Pulmonary artery endothelial cell (primary cell): ENCODE measurements around the gene PDE11A. TPM values are rescaled to one million over a fixed set of nuclear protein-coding genes. Genes with fewer than 3 reads are reported as not detected.
"Not testable (repeated sequence)": the region's sequence is repeated elsewhere in the genome, so short reads cannot be mapped to it uniquely, and the experiment has no call there.

ENCODE experiments used
- DNase-seq: peaks from one replicate; pipeline ENCODE4 v3.0.0-alpha.2; 2011; ENCODE audit warnings: low read depth, low spot score
- total RNA-seq: library from RNA; depleted of rRNA; stranded (reverse); fragments of >200 nt; gene quantifications from 2 replicates; pipeline ENCODE4 v1.2.3, GENCODE V29; 2014

Gene PDE11A
- total RNA-seq, 1 donor from 2014 or later, result under 0.01 TPM

DNA sequence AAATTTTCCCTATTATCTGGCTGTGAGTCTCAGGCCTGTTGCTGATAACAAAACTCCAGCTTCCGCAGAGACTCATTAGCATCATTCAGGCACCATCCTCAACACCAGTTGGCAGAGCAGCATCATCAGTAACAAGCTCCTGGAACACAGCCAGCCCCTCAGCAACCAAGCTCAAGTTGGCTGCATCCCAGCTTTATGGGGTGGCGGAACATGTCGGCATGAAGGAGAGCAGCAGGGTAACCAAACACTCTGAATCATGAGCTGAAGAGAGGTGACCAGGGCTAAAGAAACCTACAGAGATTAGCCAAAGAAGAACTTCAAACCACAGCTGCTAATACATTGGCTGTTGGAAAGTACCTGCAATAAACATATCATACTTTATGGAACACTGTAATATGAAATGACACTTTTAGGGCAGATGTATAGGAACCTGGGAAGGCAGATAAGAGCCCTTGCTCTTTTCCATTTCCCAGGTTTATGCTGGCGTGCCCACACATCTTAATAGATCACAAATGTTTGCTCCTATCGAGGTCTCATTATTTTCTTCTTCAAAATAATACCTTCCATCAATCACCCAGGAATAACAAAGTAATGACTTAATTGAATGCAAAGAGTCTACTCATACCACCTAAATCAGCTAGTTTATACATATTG, 63.8 kb downstream of the PDE11A start:
- DNase-seq, result no peak

DNA sequence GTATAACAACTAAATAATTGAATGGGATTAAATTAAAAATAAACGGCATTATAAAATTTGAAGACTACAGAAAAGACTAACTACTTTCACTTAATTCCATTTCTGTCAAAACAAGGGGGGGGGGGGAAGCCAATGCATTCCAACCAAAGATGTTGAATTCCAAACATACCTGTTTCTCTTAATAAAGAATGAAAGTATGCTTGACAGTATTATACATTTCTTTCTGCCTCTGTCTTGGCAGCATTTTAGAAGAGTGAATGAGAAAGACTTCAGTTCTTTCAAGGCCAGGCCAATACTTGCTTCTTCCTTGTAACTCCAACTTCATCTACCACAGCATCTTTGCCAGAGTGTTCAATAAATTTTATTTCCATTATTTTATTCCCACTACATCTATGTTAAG, 65.9 kb downstream of the PDE11A start:
- no peak for DNase-seq

DNA sequence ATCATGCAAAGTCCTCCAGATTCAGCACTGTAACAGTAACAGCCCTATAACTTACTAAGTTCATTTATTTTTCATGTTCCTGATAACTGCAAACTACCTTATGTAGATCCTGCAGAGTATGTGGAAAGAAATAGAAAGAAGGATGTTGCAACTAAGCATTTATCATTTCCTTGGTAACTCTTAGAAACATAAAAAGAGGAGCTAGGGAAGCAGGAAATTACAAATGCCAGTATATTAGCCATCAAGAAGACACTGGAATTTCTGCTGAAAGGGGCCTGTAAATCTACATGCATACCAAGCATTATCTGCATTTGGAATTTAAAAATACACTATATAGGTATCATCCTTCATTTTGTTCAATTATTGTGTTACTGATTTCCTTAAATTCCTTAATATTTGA, 66.8 kb downstream of the PDE11A start:
- no peak for DNase-seq

DNA sequence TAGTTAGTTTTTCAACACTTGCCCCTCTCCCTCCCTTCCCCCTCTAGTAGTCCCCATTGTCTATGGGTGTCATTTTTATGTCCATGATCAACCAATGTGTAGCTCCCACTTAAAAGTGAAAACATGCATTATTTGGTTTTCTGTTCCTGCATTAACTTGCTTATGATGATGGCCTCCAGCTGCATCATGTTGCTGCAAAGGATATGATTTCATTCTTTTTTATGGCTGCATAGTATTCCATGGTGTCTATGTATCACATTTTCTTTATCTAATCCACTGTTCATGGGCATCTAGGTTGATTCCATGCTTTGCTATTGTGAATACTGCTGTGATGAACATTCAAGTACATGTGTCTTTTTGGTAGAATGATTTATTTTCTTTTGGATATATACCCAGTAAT, 70.5 kb downstream of the PDE11A start:
- DNase-seq, result no peak

DNA sequence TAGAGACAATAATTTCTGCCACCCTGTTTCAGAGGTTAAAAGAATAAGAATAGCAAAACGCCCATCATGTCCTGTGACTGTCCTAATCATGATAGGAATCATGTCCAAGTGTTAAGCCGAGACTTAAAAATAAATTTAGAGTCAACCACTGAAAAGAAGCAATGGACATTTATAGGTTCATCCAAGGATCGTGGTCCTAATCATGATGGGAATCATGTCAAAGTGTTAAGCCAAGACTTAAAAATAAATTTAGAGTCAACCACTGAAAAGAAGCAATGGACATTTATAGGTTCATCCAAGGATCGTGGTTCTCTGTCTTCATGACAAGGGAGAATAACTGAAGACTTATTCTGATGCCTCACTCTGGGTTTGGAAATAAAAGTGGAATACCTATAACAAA, 73.6 kb downstream of the PDE11A start:
- DNase-seq, result no peak

DNA sequence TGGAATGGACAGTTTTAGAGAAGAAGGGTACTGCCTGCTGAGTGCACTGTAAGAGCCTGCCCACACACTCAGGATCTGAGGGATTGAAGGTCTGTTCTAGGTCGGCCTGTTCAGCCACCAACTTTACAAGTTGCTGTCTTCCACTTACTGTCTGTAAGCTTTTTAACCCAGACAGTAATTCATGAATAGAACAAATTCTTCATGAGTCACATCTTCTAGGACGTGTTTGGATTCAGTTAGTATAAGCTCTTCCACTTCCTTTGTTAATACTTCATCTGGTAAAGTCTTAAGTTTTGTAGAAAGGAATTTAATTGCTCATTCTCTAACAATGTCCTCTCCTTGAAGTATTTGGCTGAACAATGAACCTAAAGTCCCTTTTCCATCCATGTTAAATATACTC, 74.6 kb downstream of the PDE11A start:
- no peak for DNase-seq

DNA sequence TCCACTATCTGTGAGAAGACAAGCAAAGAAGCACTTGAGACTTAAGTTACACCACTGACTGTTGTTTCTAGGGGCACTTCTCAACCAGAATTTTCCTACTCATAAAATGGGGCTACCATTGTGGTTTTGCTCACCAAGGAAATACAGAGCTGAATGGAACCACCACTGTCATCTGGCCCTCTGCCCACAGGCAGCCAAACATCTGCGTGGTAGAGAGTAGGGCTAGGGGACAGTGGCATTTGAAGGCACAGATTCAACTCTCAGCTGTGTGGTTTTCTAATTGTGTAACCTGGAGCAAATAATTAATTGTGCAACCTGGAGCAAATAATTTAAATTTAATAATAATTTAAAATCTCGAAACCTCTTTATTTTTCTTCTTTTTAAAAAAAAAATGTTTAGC, 79.6 kb downstream of the PDE11A start:
- DNase-seq, result no peak

DNA sequence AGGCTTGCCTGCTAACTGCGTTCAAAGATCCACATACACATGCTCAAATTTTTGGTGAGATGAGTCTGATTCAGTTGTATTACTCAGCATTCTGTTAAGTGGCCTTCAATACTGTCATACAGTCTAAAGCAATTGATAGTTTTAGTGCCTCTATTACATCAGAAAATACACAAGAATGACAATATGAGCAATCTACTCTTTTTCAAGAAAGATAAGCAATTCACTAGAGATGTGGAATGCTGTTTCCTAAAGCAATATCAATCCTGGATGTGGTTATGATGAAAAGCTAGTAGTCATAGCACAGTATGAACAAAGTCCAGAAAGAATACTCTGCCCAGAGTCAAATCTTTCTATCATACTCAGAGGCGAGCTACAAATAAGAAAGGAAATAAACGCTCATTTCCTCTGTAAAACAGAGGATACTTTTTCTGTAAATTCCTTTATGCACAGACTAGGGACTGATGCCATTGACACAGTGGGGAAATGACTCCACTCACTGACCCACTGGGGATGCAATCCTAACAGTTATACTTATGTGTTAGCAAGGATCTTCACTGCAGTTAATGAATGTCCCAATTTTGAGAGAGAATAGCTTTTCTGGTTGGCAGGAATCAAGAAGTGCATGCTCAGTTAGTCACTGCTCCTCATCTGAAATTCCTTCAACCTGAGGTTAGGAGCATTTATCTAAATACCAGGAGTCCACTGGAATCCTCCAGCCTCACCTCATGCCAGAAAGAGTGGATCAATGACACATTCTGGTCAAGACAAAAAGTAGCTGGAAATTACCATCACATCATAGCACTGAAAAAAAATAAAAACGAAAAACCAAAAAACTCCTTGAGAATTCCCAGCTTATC, 83.3 kb downstream of the PDE11A start:
- DNase-seq, result no peak

DNA sequence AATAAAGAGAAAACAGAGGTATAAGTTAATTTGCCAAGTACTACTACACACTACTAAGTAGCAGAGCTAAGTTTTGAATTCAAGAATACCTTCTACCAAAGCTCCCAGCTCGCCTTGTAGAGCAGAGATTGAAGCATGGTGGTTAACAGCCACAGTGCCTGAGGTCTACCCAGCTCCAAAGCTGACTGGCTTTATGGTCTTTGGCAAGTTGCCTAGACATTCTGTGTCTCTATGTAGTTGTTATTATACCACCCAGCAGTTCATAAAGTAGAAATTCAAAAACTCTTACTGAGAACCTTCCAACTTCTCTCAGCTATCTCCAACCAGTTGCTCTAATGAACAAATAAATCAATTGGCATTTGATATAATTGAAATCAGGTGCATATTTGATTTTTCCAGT, 87.8 kb downstream of the PDE11A start:
- DNase-seq, result no peak

DNA sequence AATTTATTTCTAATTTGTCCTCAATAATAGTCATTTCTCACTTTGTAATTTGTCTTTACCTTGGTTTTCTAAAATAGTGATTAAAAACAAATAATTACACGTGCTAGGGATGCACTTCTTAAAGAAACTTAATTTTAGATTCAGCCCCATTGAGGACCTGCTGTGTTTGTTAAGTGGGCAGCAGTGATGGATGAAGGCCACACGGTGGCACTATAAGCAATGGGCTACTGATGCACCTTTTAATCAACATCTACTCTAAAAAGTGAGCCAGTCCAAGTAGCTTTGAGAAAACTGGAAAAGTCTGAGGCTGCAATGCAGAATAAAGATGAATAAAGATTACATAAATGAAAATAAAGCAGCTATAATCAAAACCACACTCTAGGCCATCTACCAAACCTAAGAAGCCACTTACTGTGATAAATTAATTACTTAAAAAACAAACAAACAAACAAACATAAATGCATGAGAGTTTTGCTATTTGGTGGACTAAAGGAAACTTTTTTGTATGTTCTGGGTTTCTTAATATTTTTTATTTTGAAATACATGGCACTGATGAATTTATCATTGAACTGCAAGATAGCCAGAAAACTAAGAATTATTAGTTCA, 89.3 kb downstream of the PDE11A start:
- no peak for DNase-seq

DNA sequence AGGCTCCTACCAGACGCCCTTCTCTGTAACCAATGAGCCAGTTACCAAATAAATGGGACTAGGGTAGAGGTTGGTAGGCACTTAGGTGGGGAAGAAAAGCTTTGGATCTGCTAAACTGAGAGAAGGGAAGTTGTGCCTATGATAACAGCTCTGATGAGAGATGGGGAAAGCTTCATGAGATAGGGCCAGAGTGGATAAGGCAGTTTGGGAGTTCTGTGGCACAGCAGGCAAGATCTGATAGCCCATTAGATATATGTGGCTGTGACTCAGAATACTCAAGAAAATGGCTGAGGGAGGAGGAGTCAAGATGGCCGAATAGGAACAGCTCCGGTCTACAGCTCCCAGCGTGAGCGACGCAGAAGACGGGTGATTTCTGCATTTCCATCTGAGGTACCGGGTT, 99.8 kb downstream of the PDE11A start:
- DNase-seq, result no peak

DNA sequence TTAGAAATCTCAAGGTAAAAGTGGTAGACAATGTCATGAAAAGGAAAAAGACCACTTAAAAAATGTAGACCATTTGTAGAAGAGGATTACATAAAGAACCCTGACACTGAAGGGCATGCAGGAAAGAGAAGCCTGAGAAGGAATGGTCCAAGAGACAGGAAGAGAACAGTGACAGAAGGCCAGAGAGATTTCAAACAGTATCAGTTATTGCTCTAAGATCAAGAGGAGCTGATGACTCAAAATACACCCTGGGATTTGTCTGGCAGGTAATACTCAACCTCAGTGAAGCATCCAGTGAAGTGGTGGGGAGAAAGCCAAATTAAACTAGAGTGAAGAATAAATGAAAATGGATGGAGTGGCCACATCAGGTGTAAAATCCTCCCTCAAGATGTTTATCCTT, 100.5 kb downstream of the PDE11A start:
- no peak for DNase-seq

DNA sequence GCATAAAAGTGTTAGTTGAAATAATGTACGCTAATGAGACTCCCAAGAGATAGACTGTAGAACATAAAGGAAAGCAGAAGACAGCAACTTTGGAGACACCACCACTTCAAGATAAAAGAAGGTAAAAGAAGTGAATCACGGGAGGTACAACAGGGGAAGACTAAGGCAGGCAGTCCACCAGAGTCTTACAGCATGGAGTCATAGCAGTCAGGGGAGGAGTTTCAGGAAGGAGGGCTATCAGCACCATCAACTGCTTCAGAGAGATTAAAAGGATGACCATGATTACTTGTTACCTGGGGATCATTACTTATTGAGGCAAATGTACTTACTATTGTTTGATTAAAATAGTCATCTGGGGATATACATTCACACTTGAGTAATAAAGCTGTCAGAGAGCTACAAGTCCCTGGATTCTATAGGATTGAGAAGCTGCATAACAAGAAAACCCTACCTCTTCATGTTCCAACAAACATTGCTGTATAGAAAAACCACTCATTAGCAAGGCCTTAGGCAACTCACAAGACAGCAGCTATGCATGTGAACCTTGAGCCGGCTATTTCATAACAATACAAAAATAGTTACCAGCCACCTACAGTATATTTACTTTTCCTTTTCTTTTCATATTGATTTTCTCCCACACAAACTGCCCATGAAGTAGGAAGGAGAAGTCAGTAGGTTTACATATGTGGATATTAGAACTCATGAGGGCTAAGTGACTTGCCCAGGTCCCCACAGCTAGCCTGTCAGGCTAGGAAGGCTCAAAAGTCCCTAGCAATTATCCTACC, 101.7 kb downstream of the PDE11A start:
- no peak for DNase-seq

DNA sequence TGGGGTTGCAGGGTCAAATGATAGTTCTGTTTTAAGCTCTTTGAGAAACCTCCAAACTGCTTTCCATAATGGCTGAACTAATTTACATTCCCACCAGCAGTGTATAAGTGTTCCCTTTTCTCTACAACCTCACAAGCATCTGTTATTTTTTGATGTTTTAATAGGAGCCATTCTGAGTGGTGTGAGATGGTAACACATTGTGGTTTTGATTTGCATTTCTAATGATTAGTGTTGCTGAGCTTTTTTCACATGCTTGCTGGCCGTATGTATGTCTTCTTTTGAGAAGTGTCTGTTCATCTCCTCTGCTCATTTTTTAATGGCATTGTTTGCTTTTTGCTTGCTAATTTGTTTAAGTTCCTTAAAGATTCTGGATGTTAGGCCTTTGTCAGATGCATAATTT, 107.7 kb downstream of the PDE11A start:
- no peak for DNase-seq

DNA sequence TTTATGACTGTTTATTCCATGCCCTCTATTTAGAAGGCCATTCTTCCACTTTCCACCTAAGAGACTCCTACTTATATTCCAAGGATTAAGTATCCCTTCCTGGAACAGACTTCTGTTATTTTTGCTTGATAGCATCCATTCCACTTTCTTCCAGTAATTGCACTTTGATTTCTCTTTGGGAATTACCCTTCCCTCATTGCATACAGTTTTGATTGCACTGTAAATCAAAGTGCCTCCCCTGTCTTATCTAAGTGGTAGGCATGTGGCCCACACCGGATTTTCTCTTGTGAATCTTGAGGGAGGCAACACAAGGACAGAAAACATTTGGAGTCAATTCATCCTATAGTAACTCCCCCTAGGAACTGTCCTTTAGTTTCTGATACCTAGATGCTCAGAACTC, 120.4 kb downstream of the PDE11A start:
- DNase-seq, result no peak

DNA sequence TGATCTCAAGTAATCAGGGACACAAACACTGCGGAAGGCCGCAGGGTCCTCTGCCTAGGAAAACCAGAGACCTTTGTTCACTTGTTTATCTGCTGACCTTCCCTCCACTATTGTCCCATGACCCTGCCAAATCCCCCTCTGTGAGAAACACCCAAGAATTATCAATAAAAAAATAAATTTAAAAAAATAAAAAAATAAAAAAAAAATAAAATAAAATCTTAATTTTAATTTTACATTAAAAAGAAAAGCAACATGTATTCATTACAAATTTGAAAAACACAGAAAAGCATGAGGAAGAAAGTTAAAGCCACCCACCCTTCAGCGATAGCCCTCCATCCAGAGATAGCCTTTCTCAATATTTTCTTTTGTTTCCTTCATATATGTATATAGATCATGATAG, 125.0 kb downstream of the PDE11A start:
- DNase-seq, result not testable (repeated sequence)

DNA sequence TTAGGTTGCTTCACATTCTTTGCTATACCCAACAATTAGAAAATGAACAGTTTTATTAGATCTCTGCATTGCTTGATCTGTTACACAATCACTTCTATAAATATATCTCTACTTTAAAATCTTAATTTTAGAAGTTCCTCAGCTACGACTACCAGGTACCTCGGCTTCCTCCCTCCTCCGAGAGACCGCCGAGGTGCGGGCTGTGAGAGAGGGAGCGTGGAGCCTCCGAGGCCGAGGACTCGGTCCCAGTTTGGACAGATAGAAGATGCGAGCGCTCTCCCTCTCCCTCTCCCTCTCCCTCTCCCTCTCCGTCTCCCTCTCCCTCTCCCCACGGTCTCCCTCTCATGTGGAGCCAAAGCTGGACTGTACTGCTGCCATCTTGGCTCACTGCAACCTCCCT, 128.0 kb downstream of the PDE11A start:
- not testable (repeated sequence) for DNase-seq

DNA sequence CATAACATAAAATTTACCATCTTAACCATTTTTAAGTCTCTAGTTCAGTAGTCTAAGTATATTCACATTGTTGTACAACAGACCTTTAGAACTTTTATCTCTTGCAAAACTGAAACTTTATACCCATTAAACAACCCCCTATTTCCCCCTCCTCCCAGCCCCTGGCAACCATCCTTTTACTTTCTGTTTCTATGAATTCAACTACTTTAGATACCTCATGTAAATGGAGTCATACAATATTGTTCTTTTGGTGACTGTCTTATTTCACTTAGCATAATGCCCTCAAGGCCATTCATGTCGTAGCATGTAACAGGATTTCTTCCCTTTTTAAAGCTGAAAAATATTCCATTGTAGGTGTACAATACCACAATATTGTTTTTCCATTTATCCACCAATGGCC, 129.8 kb downstream of the PDE11A start:
- no peak for DNase-seq

DNA sequence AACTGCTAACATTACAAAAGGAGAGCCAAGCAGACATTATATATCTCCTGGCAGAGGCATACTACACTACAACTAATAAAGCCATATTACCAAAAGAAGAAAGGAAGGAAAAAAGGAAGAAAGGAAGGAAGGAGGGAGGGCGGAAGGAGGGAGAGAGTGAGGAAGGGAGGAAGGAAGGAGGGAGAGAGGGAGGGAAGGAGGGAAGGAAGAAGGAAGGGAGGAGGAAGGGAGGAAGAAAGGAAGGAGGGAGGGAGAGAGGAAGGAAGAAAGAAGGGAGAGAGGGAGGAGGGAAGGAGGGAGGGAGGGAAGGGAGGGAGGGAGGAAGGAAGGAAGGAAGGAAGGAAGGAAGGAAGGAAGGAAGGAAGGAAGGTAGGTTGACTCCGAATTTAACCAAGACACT, 133.4 kb downstream of the PDE11A start:
- no peak for DNase-seq

DNA sequence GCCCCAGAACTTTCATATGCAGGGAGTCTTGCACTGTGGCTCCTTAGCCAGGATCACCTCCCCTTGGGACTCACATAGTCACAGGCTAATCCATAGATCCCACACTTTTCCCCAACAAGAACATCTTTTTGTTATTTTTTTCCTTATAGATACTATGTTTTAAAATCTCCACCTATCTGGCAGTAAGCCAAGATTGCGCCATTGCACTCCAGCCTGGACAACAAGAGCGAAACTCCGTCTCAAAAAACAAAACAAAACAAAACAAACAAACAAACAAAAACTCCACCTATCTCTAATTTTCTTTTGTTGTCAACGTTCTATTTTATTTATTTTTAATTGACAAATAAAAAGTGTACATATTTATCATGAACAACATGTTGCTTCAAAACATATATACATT, 141.7 kb downstream of the PDE11A start:
- no peak for DNase-seq

DNA sequence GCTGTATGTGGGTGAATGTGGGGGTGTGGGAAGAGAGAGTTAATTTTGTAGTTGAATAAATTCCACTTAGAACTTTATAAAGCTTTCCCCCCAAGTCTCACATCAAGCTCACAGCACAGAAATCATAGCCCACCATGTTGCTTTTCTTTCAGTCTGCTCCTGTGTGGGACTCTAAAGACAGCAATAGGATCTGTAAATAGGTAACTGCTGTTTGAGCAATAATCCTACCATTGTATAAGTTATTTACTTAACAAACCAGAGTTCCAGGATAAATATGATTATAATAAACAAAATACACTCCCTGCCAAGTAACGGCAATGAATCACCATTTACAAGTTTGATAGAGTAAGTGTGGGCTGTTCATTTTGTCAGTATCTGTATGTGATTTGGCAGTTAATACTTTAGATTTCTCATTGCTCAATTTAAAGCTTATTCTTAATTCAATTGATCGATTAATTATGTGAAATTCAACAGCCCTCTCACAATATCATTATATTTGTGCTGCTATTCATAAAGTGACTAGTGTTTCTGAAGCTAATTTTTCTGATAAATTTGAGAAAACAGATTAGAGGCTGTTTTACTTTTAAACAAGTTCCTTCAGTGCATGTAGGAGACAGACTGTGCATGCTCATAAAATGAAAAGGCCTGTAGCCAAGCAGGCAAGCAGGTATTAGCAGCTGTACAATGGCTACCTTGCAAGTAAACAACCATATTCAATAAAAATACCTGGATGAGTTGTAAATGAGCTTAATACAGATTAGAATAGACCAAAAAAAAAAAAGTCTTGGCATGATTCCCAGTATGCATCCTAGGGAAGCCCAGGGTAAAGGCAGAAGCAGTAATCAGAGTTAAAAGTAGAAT, 142.7 kb downstream of the PDE11A start:
- no peak for DNase-seq
